HepG2 (cell line): Measurements from ENCODE around the gene TTLL11. TPM values are rescaled to one million over a fixed set of nuclear protein-coding genes. Genes with fewer than 3 reads are reported as not detected.

Experiments used
- ETV5 ChIP-seq: IDR thresholded peaks from 2 replicates; pipeline ENCODE4 v1.6.1; 2018; ENCODE audit warnings: missing biosample characterization, missing genetic modification reagents, inconsistent platforms, borderline replicate concordance
- SP1 ChIP-seq, 2 experiments: fragments of 450-650 bp in 1 of 2; sonication (generic) in 1 of 2; formaldehyde crosslinking in 1 of 2; IDR thresholded peaks; 2 replicates each; pipeline versions ENCODE4 v1.4.0 to v1.6.1; 2016 to 2020; ENCODE audit warnings: missing genetic modification reagents in 1 of 2
- SP2 ChIP-seq: sonication (generic); formaldehyde crosslinking; IDR thresholded peaks from 2 replicates; pipeline ENCODE4 v1.5.1; 2020; ENCODE audit warnings: mild to moderate bottlenecking, missing genetic modification reagents
- SUZ12 ChIP-seq: fragments of 150-350 bp; IDR thresholded peaks from 2 replicates; pipeline ENCODE4 v1.6.1; 2014; ENCODE audit warnings: low read depth, low read length
- ZKSCAN5 ChIP-seq: sonication (generic); formaldehyde crosslinking; IDR thresholded peaks from 2 replicates; pipeline ENCODE4 v1.5.1; 2020; ENCODE audit warnings: mild to moderate bottlenecking, missing genetic modification reagents
- ZNF652 ChIP-seq: IDR thresholded peaks from 2 replicates; pipeline ENCODE4 v1.6.1; 2016; ENCODE audit warnings: low read depth, borderline replicate concordance
- polyA plus RNA-seq, 8 experiments: library from polyadenylated mRNA; depleted of rRNA in 3 of 8; stranded (reverse) in 7 of 8; unstranded in 1 of 8; fragments of >200 nt; fragmentation: Illumina TruSeq in 4 of 8; extraction: Trizol in 4 of 8; gene quantifications; 2 replicates each; pipeline versions ENCODE4 v1.2.1 to v1.2.3, GENCODE V29; 2011 to 2016; ENCODE audit warnings: low read depth in 4 of 8, missing spikeins in 1 of 8, mixed read lengths in 1 of 8; ENCODE audit not compliant: insufficient read depth in 1 of 8
- total RNA-seq, 5 experiments: library from RNA; depleted of rRNA; stranded (reverse); fragments of >200 nt; fragmentation: Illumina TruSeq; extraction: Trizol; gene quantifications; 2 replicates each; pipeline ENCODE4 v1.2.3, GENCODE V29; 2016; ENCODE audit warnings: low read depth in 1 of 5
- TF ChIP-seq, protein P1 (sequence below): sonication (generic); formaldehyde crosslinking; IDR thresholded peaks from 2 replicates; pipeline ENCODE4 v1.4.0; 2020; ENCODE audit warnings: missing genetic modification reagents
- TF ChIP-seq, protein P2 (sequence below), 2 experiments: sonication (generic) in 1 of 2; formaldehyde crosslinking in 1 of 2; IDR thresholded peaks; 2 replicates each; pipeline versions ENCODE4 v1.4.0 to v1.6.1; 2016 to 2020; ENCODE audit warnings: borderline replicate concordance in 1 of 2, low read depth in 1 of 2, mild to moderate bottlenecking in 1 of 2, missing genetic modification reagents in 1 of 2
- TF ChIP-seq, protein P3 (sequence below): sonication (generic); formaldehyde crosslinking; IDR thresholded peaks from 2 replicates; pipeline ENCODE4 v1.5.1; 2020; ENCODE audit warnings: mild to moderate bottlenecking, missing genetic modification reagents
- TF ChIP-seq, protein P4 (sequence below): sonication (generic); formaldehyde crosslinking; conservative IDR thresholded peaks from 2 replicates; pipeline ENCODE4 v1.4.0; 2020; ENCODE audit warnings: missing genetic modification reagents
- TF ChIP-seq, protein P5 (sequence below): sonication (generic); formaldehyde crosslinking; IDR thresholded peaks from 2 replicates; pipeline ENCODE4 v1.4.0; 2020; ENCODE audit warnings: mild to moderate bottlenecking, missing genetic modification reagents, borderline replicate concordance

Gene TTLL11
- total and polyA plus RNA-seq, 2 of the 13 experiments (the other 11 are each of a cell fraction or from before 2014, with no cell fraction given): 4.5 to 5.2 TPM

DNA sequence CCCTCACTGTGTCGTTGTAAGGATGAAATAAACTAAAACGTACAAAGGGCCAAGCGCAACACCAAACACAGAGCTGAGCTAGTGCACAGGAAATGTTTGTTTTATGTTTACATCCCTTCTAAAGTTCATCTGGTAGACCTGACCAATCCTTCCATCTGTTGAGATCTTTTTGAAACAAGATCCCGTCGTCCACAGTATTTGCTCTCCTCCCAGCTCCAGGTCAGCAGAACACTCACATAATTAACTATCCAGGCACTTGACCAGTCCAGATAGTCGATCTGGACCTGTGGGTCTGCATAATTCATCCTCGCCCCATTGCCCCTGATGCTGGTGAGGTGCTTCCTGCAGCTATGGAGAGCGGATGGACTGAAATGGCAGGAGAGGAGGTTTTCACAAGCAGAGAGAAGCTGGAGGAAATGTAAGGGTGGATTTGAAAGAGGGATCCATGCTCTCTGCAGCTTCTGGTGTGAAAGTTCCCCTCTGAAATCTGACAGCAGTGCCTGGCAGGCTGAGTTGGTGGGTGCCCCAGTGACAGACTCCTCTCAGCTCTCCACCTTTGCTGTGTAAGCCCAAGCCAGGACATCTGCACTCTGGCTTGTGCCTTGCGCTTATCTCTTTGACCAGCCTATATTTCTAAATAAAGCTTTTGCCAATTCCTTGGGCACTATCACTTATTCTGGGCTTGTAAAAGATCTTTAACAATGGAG lies 102.4 kb downstream of the TTLL11 start (continued):
- TF ChIP-seq, protein P1, sequence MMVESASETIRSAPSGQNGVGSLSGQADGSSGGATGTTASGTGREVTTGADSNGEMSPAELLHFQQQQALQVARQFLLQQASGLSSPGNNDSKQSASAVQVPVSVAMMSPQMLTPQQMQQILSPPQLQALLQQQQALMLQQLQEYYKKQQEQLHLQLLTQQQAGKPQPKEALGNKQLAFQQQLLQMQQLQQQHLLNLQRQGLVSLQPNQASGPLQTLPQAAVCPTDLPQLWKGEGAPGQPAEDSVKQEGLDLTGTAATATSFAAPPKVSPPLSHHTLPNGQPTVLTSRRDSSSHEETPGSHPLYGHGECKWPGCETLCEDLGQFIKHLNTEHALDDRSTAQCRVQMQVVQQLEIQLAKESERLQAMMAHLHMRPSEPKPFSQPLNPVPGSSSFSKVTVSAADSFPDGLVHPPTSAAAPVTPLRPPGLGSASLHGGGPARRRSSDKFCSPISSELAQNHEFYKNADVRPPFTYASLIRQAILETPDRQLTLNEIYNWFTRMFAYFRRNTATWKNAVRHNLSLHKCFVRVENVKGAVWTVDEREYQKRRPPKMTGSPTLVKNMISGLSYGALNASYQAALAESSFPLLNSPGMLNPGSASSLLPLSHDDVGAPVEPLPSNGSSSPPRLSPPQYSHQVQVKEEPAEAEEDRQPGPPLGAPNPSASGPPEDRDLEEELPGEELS (CRISPR knock-in tag): peak; percentile 88
- no peak for TF ChIP-seq SP2 (CRISPR knock-in tag)
- TF ChIP-seq, protein P2, sequence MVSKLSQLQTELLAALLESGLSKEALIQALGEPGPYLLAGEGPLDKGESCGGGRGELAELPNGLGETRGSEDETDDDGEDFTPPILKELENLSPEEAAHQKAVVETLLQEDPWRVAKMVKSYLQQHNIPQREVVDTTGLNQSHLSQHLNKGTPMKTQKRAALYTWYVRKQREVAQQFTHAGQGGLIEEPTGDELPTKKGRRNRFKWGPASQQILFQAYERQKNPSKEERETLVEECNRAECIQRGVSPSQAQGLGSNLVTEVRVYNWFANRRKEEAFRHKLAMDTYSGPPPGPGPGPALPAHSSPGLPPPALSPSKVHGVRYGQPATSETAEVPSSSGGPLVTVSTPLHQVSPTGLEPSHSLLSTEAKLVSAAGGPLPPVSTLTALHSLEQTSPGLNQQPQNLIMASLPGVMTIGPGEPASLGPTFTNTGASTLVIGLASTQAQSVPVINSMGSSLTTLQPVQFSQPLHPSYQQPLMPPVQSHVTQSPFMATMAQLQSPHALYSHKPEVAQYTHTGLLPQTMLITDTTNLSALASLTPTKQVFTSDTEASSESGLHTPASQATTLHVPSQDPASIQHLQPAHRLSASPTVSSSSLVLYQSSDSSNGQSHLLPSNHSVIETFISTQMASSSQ (IDR thresholded peaks at IDR 0.05; ENCODE audit: low read depth): no peak
- TF ChIP-seq, protein P2 (CRISPR knock-in tag; IDR thresholded peaks at IDR 0.05; ENCODE audit: borderline replicate concordance): peak; percentile 48; the same call in 1 of the 2 replicates
- no peak for TF ChIP-seq ZKSCAN5 (CRISPR knock-in tag)
- TF ChIP-seq, protein P3, sequence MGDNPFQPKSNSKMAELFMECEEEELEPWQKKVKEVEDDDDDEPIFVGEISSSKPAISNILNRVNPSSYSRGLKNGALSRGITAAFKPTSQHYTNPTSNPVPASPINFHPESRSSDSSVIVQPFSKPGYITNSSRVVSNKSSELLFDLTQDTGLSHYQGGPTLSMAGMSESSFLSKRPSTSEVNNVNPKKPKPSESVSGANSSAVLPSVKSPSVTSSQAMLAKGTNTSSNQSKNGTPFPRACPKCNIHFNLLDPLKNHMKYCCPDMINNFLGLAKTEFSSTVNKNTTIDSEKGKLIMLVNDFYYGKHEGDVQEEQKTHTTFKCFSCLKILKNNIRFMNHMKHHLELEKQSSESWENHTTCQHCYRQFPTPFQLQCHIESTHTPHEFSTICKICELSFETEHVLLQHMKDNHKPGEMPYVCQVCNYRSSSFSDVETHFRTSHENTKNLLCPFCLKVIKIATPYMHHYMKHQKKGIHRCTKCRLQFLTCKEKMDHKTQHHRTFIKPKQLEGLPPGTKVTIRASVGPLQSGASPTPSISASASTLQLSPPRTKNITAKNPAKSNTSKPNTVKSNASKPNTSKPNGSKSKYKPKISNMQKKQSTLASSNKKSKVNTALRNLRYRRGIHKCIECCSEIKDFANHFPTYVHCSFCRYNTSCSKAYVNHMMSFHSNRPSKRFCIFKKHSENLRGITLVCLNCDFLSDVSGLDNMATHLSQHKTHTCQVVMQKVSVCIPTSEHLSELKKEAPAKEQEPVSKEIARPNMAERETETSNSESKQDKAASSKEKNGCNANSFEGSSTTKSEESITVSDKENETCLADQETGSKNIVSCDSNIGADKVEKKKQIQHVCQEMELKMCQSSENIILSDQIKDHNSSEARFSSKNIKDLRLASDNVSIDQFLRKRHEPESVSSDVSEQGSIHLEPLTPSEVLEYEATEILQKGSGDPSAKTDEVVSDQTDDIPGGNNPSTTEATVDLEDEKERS (CRISPR knock-in tag): no peak
- TF ChIP-seq, protein P4, sequence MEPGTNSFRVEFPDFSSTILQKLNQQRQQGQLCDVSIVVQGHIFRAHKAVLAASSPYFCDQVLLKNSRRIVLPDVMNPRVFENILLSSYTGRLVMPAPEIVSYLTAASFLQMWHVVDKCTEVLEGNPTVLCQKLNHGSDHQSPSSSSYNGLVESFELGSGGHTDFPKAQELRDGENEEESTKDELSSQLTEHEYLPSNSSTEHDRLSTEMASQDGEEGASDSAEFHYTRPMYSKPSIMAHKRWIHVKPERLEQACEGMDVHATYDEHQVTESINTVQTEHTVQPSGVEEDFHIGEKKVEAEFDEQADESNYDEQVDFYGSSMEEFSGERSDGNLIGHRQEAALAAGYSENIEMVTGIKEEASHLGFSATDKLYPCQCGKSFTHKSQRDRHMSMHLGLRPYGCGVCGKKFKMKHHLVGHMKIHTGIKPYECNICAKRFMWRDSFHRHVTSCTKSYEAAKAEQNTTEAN (CRISPR knock-in tag): no peak
- TF ChIP-seq SP1 (IDR thresholded peaks at IDR 0.05): no peak
- no peak for TF ChIP-seq SP1 (CRISPR knock-in tag; IDR thresholded peaks at IDR 0.05)
- TF ChIP-seq SUZ12: no peak
- peak; percentile 28; the same call in 1 of the 2 replicates for TF ChIP-seq ETV5
- TF ChIP-seq ZNF652 (CRISPR knock-in tag): peak; percentile 74
- TF ChIP-seq, protein P5, sequence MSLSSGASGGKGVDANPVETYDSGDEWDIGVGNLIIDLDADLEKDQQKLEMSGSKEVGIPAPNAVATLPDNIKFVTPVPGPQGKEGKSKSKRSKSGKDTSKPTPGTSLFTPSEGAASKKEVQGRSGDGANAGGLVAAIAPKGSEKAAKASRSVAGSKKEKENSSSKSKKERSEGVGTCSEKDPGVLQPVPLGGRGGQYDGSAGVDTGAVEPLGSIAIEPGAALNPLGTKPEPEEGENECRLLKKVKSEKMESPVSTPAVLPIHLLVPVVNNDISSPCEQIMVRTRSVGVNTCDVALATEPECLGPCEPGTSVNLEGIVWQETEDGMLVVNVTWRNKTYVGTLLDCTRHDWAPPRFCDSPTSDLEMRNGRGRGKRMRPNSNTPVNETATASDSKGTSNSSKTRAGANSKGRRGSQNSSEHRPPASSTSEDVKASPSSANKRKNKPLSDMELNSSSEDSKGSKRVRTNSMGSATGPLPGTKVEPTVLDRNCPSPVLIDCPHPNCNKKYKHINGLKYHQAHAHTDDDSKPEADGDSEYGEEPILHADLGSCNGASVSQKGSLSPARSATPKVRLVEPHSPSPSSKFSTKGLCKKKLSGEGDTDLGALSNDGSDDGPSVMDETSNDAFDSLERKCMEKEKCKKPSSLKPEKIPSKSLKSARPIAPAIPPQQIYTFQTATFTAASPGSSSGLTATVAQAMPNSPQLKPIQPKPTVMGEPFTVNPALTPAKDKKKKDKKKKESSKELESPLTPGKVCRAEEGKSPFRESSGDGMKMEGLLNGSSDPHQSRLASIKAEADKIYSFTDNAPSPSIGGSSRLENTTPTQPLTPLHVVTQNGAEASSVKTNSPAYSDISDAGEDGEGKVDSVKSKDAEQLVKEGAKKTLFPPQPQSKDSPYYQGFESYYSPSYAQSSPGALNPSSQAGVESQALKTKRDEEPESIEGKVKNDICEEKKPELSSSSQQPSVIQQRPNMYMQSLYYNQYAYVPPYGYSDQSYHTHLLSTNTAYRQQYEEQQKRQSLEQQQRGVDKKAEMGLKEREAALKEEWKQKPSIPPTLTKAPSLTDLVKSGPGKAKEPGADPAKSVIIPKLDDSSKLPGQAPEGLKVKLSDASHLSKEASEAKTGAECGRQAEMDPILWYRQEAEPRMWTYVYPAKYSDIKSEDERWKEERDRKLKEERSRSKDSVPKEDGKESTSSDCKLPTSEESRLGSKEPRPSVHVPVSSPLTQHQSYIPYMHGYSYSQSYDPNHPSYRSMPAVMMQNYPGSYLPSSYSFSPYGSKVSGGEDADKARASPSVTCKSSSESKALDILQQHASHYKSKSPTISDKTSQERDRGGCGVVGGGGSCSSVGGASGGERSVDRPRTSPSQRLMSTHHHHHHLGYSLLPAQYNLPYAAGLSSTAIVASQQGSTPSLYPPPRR (CRISPR knock-in tag): peak; percentile 63; the same call in 1 of the 2 replicates
